Glomerular visceral epithelial cell (primary cell): ENCODE measurements around the gene LRRC51.

Source experiments
- DNase-seq: peaks from one replicate; pipeline ENCODE4 v3.0.0-alpha.2; 2016; ENCODE audit errors: extremely low spot score

Gene LRRC51

GRCh38 chr11:72069787-72070251, 10.8 kb upstream of the LRRC51 start:
- peak; percentile 87 for DNase-seq

GRCh38 chr11:72070491-72070890, 10.2 kb upstream of the LRRC51 start:
- peak; percentile 40 for DNase-seq

GRCh38 chr11:72072348-72072747, 8.3 kb upstream of the LRRC51 start:
- DNase-seq: peak; percentile 70

- no peak for DNase-seq
Measured at GRCh38 chr11:72075109-72075508, 5.5 kb upstream of the LRRC51 start.

- DNase-seq: no peak
Measured at GRCh38 chr11:72075756-72076155, 4.9 kb upstream of the LRRC51 start.

- no peak for DNase-seq
Measured at GRCh38 chr11:72078477-72078876, 2.2 kb upstream of the LRRC51 start.

GRCh38 chr11:72079819-72080325, 778 bp upstream of the LRRC51 start:
- no peak for DNase-seq

- no peak for DNase-seq
Measured at GRCh38 chr11:72081184-72081644, 564 bp downstream of the LRRC51 start.

GRCh38 chr11:72081821-72082453, 1.3 kb downstream of the LRRC51 start:
- no peak for DNase-seq

- DNase-seq: no peak
Measured at GRCh38 chr11:72083414-72083813, 2.8 kb downstream of the LRRC51 start.

GRCh38 chr11:72084076-72084475, 3.4 kb downstream of the LRRC51 start:
- no peak for DNase-seq

- no peak for DNase-seq
Measured at GRCh38 chr11:72084965-72085364, 4.3 kb downstream of the LRRC51 start.

- DNase-seq: no peak
Measured at GRCh38 chr11:72085621-72086351, 5.1 kb downstream of the LRRC51 start.

GRCh38 chr11:72088076-72088808, 7.6 kb downstream of the LRRC51 start:
- no peak for DNase-seq

GRCh38 chr11:72091292-72091691, 10.6 kb downstream of the LRRC51 start:
- peak; percentile 38 for DNase-seq

GRCh38 chr11:72098741-72099140, 18.1 kb downstream of the LRRC51 start:
- no peak for DNase-seq

GRCh38 chr11:72100009-72100408, 19.4 kb downstream of the LRRC51 start:
- no peak for DNase-seq

- no peak for DNase-seq
Measured at GRCh38 chr11:72100462-72100861, 19.8 kb downstream of the LRRC51 start.

GRCh38 chr11:72102162-72102561, 21.5 kb downstream of the LRRC51 start:
- no peak for DNase-seq

GRCh38 chr11:72102631-72102945, 21.9 kb downstream of the LRRC51 start:
- no peak for DNase-seq

- peak; percentile 98 for DNase-seq
Measured at GRCh38 chr11:72102946-72103753, 22.5 kb downstream of the LRRC51 start, which contains the start of gene LAMTOR1. LAMTOR1 (minus strand) TSS chr11:72103297; CDS start chr11:72103224, 73 bp downstream.

GRCh38 chr11:72103754-72104167, 23.1 kb downstream of the LRRC51 start:
- DNase-seq: no peak
